HepG2 (cell line): ENCODE measurements around the gene PNLDC1. TPM values are rescaled to one million over a fixed set of nuclear protein-coding genes. Genes with fewer than 3 reads are reported as not detected.

ENCODE experiments used
- ATAC-seq: fragments of 200-7000 bp; cut with Tn5 transposase; 3 replicates; pipeline ENCODE4 v1.9.1; 2020; ENCODE audit warnings: mild to moderate bottlenecking, moderate library complexity
- BruUV-seq: library from RNA; stranded (reverse); fragments of 400-500 nt; replicated peaks from 2 replicates; lab custom pipeline; 2021; lab: Mats Ljungman, UMichigan
- CTCF ChIA-PET: fragments of 300-600 bp; formaldehyde crosslinking; extraction: SDS; loops from one replicate; lab custom pipeline; 2021; ENCODE audit warnings: low total read pairs, inconsistent platforms, low intra/inter-chr PET ratio; lab: Yijun Ruan, JAX
- POLR2A ChIA-PET: fragments of 350-600 bp; sonication (Branson Sonifier 250); formaldehyde crosslinking; loops from one replicate; lab custom pipeline; 2020; ENCODE audit warnings: antibody characterized with exemption, inconsistent platforms; lab: Yijun Ruan, JAX
- DNase-seq: peaks from one replicate; pipeline ENCODE4 v3.0.0-alpha.2; 2015; ENCODE audit warnings: low spot score
- FAIRE-seq: peaks from 3 replicates; lab custom pipeline; 2011; peaks lifted over from hg19 to GRCh38; lab: Jason Lieb, UNC
- H2AFZ ChIP-seq: one replicate; pipeline ENCODE4 v1.6.1; 2011; ENCODE audit warnings: low read length, inconsistent platforms
- H3K27ac ChIP-seq: fragments of 300-600 bp; 3 replicates; pipeline ENCODE4 v1.8.0; 2011; ENCODE audit warnings: mixed run types, mild to moderate bottlenecking, mixed read lengths, low read length, inconsistent platforms; ENCODE audit not compliant: insufficient read depth; ENCODE audit errors: extremely low read length
- H3K27me3 ChIP-seq, 2 experiments: fragments of 200-600 bp in 1 of 2; 2 replicates in 1 of 2; 3 replicates in 1 of 2; pipeline versions ENCODE4 v1.6.0 to v1.8.0; 2011; ENCODE audit warnings: low read length in 2 of 2, mild to moderate bottlenecking in 2 of 2, moderate library complexity in 2 of 2, inconsistent platforms in 1 of 2; ENCODE audit not compliant: insufficient read depth in 2 of 2, control insufficient read depth in 1 of 2
- H3K36me3 ChIP-seq, 2 experiments: fragments of 200-600 bp in 1 of 2; replicated peaks in 1 of 2; 2 replicates in 1 of 2; 3 replicates in 1 of 2; pipeline versions ENCODE4 v1.5.1 to v1.8.0; 2011; ENCODE audit warnings: low read length in 2 of 2, inconsistent platforms in 1 of 2; ENCODE audit not compliant: insufficient read depth in 2 of 2, control insufficient read depth in 1 of 2
- H3K4me1 ChIP-seq: 2 replicates; pipeline ENCODE4 v1.5.1; 2012; ENCODE audit warnings: low read length, inconsistent platforms; ENCODE audit not compliant: insufficient read depth
- H3K4me2 ChIP-seq: 2 replicates; pipeline ENCODE4 v1.6.0; 2011; ENCODE audit warnings: low read depth, low read length, inconsistent platforms
- H3K4me3 ChIP-seq, 3 experiments: fragments of 200-600 bp in 1 of 3; sonication (generic), shearing (Covaris generic) in 1 of 3; replicated peaks in 1 of 3; 2 replicates each; pipeline ENCODE4 v1.5.1; 2011 to 2016; ENCODE audit warnings: low read length in 3 of 3, inconsistent platforms in 2 of 3, low read depth in 2 of 3, mild to moderate bottlenecking in 2 of 3, control low read depth in 1 of 3, mixed read lengths in 1 of 3; ENCODE audit not compliant: insufficient read depth in 1 of 3
- H3K79me2 ChIP-seq: one replicate; pipeline ENCODE4 v1.6.1; 2011; ENCODE audit warnings: low read length, inconsistent platforms; ENCODE audit not compliant: insufficient read depth
- H3K9ac ChIP-seq: 2 replicates; pipeline ENCODE4 v1.6.0; 2011; ENCODE audit warnings: mild to moderate bottlenecking, low read depth, low read length, inconsistent platforms; ENCODE audit not compliant: insufficient read depth
- H3K9me3 ChIP-seq: 2 replicates; pipeline ENCODE4 v1.5.1; 2012; ENCODE audit warnings: mild to moderate bottlenecking, low read length
- H4K20me1 ChIP-seq: 2 replicates; pipeline ENCODE4 v1.6.0; 2011; ENCODE audit warnings: inconsistent platforms, mild to moderate bottlenecking, low read length, moderate library complexity; ENCODE audit not compliant: insufficient read depth
- AGO2 ChIP-seq: fragments of 200-400 bp; formaldehyde crosslinking; optimal IDR thresholded peaks from 2 replicates; pipeline ENCODE3; 2017; ENCODE audit warnings: mild to moderate bottlenecking, low read depth, low read length, moderate library complexity
- CEBPB ChIP-seq: IDR thresholded peaks from 2 replicates; pipeline ENCODE4 v1.6.1; 2011; ENCODE audit warnings: low read depth, low read length, improper control_type of control experiment, borderline replicate concordance
- CEBPG ChIP-seq: IDR thresholded peaks from 2 replicates; pipeline ENCODE4 v1.6.1; 2016
- MAFF ChIP-seq: IDR thresholded peaks from 2 replicates; pipeline ENCODE4 v1.6.1; 2011; ENCODE audit warnings: low read depth, low read length, improper control_type of control experiment
- MAFK ChIP-seq, 2 experiments: IDR thresholded peaks in 1 of 2; conservative IDR thresholded peaks in 1 of 2; 2 replicates each; pipeline ENCODE4 v1.6.1; 2011; ENCODE audit warnings: improper control_type of control experiment in 2 of 2, low read length in 2 of 2
- NFE2L2 ChIP-seq: fragments of 150-350 bp; IDR thresholded peaks from 2 replicates; pipeline ENCODE4 v1.6.1; 2014; ENCODE audit warnings: low read length
- RBM22 ChIP-seq: fragments of 200-400 bp; formaldehyde crosslinking; optimal IDR thresholded peaks from 2 replicates; pipeline ENCODE3; 2017; ENCODE audit warnings: mild to moderate bottlenecking, low read length, moderate library complexity
- ZBTB8A ChIP-seq: sonication (generic); formaldehyde crosslinking; IDR thresholded peaks from 2 replicates; pipeline ENCODE4 v1.4.0; 2020; ENCODE audit warnings: mild to moderate bottlenecking, low read depth, missing genetic modification reagents, borderline replicate concordance
- WGBS: methylation state at CpG from one replicate; pipeline ENCODE4 v1.1.6; 2017; ENCODE audit warnings: low lambda C conversion rate; 5-methylcytosine and 5-hydroxymethylcytosine counted together
- in situ Hi-C: cut with HindIII; loops from 2 replicates; pipeline ENCODE4 v1.10.0; 2017; ENCODE audit warnings: low pct_unique_long_range_greater_than_20kb; ENCODE audit not compliant: extremely low pct_ligation_motif_present
- intact Hi-C: fragments of 100-400 bp; cut with micrococcal nuclease; formaldehyde crosslinking; loops from one replicate; pipeline ENCODE4 v1.10.0; 2022; ENCODE audit not compliant: unreplicated experiment
- polyA plus RNA-seq, 8 experiments: library from polyadenylated mRNA; depleted of rRNA in 3 of 8; stranded (reverse) in 7 of 8; unstranded in 1 of 8; fragments of >200 nt; fragmentation: Illumina TruSeq in 4 of 8; extraction: Trizol in 4 of 8; gene quantifications; 2 replicates each; pipeline versions ENCODE4 v1.2.1 to v1.2.3, GENCODE V29; 2011 to 2016; ENCODE audit warnings: low read depth in 4 of 8, missing spikeins in 1 of 8, mixed read lengths in 1 of 8; ENCODE audit not compliant: insufficient read depth in 1 of 8
- total RNA-seq, 5 experiments: library from RNA; depleted of rRNA; stranded (reverse); fragments of >200 nt; fragmentation: Illumina TruSeq; extraction: Trizol; gene quantifications; 2 replicates each; pipeline ENCODE4 v1.2.3, GENCODE V29; 2016; ENCODE audit warnings: low read depth in 1 of 5
- TF ChIP-seq, protein P1 (sequence below): IDR thresholded peaks from 2 replicates; pipeline ENCODE4 v1.6.1; 2016; ENCODE audit warnings: mild to moderate bottlenecking

PNLDC1 gene
- total and polyA plus RNA-seq, 2 of the 13 experiments (the other 11 are each of a cell fraction or from before 2014, with no cell fraction given) = not detected

GRCh38 chr6:159753081-159753872 is 46.8 kb upstream of the PNLDC1 start:
- Histone ChIP-seq H3K9ac (no peak overlapping the region), H3K4me3 (no peak overlapping the region), H3K9me3 (no peaks in the 10 kb centered on the region), H3K79me2 (no peaks in the 10 kb centered on the region), H3K36me3 (peaks cover 14 to 69% of the 10 kb centered on the region in 2 experiments), H3K4me2 (no peak overlapping the region), H3K27me3 (no peaks in the 10 kb centered on the region), H3K4me1 (peaks cover 12% of the 10 kb centered on the region), H4K20me1 (no peaks in the 10 kb centered on the region), H2AFZ (no peak overlapping the region), H3K27ac (no peak overlapping the region)
- intact Hi-C loops (no loop called here), in situ Hi-C loops (no loop called here)
- 97% methylated on average over 6 of the region's 6 CpGs for WGBS
- ATAC-seq (no peak), DNase-seq (no peak), FAIRE-seq (no peak)
- TF ChIP-seq CEBPG = peak; percentile 29; the same call in 1 of the 2 replicates
- peak; percentile 69 for TF ChIP-seq RBM22
- peak; percentile 27 for TF ChIP-seq AGO2
- TF ChIP-seq NFE2L2 = peak; percentile 57
- TF ChIP-seq, protein P1, sequence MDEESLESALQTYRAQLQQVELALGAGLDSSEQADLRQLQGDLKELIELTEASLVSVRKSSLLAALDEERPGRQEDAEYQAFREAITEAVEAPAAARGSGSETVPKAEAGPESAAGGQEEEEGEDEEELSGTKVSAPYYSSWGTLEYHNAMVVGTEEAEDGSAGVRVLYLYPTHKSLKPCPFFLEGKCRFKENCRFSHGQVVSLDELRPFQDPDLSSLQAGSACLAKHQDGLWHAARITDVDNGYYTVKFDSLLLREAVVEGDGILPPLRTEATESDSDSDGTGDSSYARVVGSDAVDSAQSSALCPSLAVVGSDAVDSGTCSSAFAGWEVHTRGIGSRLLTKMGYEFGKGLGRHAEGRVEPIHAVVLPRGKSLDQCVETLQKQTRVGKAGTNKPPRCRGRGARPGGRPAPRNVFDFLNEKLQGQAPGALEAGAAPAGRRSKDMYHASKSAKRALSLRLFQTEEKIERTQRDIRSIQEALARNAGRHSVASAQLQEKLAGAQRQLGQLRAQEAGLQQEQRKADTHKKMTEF (CRISPR knock-in tag) = no peak
- TF ChIP-seq MAFK (conservative IDR thresholded peaks at IDR 0.05 in 1 of 2, IDR thresholded peaks at IDR 0.05 in 1 of 2; ENCODE audit: low read length in 2 of 2) = peak; percentile 66 to 87
- peak; percentile 81 for TF ChIP-seq MAFF
- peak; percentile 69 for TF ChIP-seq CEBPB
- TF ChIP-seq ZBTB8A = no peak
- no TSS peak for BruUV-seq
- ChIA-PET CTCF (no interaction called here), POLR2A (interaction anchor here (0.9 to 1.0 kb wide), 3 partner anchors 9 to 60 kb away, joined by 3 read pairs; partner anchors contain the start of genes ACAT2 and SOD2)
